Measurements from ENCODE around the gene HPCAL1. TPM values are rescaled to one million over a fixed set of nuclear protein-coding genes. Genes with fewer than 3 reads are reported as not detected.

Gene HPCAL1
- polyA plus RNA-seq, 1 donor = 48.5 TPM

DNA sequence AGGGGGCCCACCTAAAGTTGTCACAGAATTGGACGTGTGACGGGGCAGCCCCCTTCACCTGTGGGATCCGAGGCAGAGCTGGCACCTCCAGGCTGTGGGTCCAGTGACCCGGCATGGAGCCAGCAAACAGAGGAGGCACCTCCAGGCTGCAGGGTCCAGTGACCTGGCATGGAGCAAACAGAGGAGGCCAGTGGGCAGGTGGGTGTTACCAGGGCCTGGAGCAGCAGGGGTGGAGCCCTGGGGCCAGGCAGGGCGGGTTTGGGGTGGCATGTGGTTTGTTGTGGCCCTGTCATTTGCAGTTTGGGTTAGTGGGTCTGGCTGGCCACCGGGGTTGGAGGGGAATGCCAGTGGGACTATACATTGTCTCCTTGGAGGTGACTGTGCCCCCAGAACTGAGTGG lies 68.2 kb downstream of the HPCAL1 start:
- no peak for DNase-seq (ENCODE audit: low read depth)

- DNase-seq (ENCODE audit: low read depth) = no peak
Observed at GRCh38 chr2:10371441-10372196, 68.9 kb downstream of the HPCAL1 start.

DNA sequence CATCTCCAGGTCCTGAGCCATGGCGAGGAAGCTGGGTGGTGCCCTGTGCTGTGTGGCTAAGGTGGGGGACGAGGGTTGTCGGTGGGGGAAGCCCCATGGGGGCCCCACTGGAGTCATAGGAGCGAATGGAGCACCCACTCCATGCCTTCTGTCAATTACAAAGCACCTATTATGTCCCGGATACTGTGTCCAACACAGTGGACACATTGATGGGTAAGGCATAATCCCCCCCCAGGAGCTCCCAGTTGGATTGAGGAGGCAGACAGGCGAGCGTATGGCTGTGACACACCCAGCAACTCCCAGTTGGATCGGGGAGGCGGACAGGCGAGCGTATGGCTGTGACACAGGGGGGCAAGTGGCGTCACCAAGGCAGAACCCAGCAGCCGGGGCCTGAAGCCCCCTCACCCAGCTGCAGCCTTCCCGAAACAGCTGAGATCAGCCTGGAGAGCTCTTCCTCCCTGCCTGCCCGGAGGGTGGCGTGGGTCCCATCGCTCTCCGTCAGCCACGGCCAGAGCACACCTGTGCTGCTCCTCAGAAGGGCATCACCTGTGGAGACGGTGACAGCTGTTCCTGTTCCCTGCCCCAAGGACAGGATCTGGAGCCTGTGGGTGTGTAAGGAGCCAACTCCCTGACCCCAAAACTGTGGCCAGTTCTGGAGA lies 69.6 kb downstream of the HPCAL1 start:
- DNase-seq (ENCODE audit: low read depth) = no peak

- DNase-seq (ENCODE audit: low read depth) = no peak
Observed at GRCh38 chr2:10372862-10373240, 70.1 kb downstream of the HPCAL1 start.

- no peak for DNase-seq (ENCODE audit: low read depth)
Observed at GRCh38 chr2:10373931-10374330, 71.2 kb downstream of the HPCAL1 start.

DNA sequence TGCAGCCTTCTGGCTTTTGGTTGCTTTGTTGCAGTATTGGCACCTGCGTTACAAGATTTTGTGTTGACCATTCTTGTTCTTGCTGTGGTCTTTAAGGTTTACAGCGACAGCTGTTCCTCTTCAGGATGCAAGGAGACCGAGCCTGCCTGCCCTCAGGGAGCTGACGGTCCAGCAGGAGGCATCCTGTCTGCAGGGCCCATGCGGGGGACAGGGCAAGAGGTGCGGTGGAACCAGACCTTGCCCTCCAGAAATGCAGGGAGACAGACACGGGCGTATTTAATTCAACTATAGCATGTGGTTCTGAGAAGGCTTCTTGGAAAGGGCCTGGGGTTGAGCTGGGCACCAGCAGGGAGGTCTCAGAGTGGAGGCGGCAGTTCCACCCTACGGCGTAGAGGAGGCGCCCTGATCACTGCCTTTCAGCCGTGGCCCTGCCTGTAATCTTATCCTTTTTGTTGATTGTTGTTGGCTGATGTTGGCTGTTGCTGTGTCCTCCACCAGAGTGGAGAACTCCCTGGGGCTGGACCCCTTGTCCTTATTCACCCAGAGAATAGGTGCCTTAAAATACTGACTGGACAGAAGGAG lies 71.7 kb downstream of the HPCAL1 start:
- no peak for DNase-seq (ENCODE audit: low read depth)

- DNase-seq (ENCODE audit: low read depth) = no peak
Observed at GRCh38 chr2:10375570-10376281, 73.0 kb downstream of the HPCAL1 start.

DNA sequence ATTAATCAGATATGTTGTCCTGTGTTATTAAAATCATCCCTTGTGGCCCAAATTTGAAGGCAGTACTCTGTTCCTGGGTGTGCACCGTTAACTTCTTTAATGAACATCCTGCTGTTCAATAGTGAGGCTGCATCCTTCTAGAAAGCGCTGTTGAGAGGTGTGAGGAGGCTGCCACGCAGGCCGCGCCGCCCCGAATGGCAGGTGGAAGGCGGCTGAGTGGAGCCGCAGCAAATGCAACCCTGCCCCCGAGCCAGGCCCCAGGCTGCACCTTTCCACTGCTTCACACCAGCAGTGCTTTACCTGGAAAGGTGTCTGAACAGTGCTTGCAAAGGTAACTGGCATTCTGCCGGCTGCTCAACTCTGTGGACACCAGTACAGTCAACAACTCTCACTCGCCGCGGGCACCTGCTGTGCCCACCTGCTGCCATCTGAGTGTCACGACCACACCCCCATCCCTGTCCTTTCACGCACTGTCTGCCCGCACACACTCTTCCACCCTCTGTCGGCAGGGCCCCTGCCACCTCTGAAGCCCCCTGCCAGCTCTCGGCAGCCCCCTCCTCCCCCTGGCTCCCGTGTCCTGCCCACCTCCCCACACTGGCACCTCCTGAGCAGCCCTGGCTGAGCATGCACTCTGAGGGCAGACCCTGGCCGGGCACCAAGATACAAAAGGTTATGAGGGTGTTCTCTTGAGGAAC lies 74.5 kb downstream of the HPCAL1 start:
- DNase-seq (ENCODE audit: low read depth) = no peak

DNA sequence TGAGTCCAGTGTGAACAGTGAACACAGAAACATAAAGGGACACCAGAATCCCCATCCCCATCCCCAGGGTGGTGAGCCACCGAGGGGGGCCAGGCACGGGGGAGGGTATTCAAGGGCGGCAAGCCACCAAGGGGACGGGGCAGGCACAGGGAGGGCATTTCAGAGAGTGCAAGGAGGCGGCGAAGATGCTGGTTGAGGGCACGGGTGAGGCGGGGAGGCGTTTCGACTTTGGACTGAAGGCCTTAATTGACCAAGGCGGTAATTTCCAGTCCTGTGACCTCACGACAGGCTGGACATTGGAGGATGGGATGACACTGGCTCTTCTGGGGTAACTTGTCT lies 75.0 kb downstream of the HPCAL1 start:
- DNase-seq (ENCODE audit: low read depth) = no peak

DNA sequence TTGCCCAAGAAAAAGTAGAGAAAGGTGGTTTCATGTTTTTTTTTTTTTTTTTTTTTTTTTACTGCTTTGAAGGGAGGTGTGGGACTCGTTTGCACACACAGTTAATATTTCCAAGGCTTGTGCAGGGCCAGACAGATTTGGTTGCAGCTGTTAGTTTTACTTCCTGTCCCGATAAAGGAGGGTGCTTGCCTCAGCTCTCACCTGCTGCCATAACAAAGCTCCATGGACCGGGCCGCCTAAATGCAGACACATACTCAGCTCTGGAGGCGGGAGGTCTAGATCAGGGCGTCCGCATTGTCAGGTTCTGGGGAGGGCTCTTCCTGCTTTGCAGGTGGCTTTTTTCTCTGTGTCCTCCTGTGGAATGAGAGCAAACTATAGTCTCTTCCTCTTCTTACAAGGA lies 75.5 kb downstream of the HPCAL1 start:
- no peak for DNase-seq (ENCODE audit: low read depth)

GRCh38 chr2:10380048-10380926 lies 77.6 kb downstream of the HPCAL1 start:
- DNase-seq (ENCODE audit: low read depth) = no peak

- no peak for DNase-seq (ENCODE audit: low read depth)
Observed at GRCh38 chr2:10381997-10382353, 79.3 kb downstream of the HPCAL1 start.

DNA sequence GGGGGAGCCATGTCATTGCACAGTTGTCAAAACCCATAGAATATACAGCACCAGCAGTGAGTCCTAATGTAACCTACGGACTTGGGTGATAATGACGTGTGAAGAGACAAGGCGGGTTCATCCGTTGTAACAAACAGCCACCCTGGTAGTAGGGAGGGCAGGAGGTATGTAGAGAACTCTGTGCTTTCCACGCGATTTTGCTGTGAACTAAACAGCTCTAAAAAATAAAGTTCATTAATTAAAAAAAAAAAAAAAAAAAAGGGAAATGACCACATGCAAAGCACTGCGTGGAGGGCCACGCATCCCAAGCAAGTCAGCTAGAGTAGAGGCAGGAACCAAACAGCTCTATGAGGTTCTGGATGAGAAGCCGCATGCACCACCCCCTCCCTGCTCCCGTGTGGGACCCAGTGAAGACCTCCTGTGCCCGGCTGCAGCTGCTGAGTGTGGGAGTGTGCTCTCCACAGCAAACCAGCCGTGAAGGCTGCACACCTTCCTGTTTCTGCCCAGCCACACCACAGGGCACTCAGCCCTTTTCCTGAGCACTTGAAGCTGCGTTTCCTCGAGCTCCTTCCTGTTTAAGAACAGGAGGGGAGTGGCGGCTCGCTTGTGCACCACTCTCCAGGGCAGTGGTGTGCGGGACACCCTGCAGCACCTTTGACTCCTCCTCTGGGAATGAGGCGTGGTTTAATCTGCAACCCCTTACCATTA lies 79.8 kb downstream of the HPCAL1 start:
- DNase-seq (ENCODE audit: low read depth) = no peak

DNA sequence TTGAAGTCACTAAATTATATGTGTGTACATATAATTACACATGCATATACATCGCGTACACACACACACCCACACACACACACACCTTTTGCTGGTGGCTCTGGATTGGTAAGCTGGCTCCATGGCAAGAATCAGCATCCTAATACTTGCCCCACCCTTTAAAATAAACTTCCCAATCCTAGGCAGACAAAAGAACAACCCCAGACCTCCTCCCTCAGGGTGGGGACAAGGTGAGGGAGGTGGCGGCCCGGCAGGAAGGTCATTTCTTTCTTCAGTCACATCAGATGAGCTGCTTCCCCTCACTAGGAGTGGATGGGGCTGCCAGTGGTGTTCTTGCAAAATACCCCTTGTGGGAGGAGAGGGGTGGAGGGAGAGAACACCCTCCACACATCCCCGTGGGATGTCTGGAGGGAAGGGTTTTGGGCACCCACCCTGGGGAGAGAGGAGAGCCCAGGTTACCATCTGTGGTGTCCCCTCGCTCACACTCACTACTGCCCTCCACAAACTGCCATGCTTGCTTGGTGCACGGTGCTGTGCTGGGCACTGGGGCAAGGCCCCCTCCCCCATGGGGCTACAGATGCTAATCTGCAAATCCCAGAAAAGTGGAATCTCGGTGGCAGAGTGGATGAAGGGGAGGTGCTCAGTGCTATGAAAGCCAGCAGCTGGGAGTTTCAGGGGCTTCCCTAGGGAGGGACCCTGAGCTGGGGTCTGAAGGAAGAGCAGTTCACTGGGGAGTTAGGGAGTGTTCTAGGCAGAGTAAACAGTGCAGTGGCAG lies 81.4 kb downstream of the HPCAL1 start:
- DNase-seq (ENCODE audit: low read depth) = no peak

GRCh38 chr2:10385501-10385900 lies 82.8 kb downstream of the HPCAL1 start:
- DNase-seq (ENCODE audit: low read depth) = no peak

GRCh38 chr2:10385933-10386773 lies 83.4 kb downstream of the HPCAL1 start:
- DNase-seq (ENCODE audit: low read depth) = no peak

GRCh38 chr2:10387033-10387432 lies 84.3 kb downstream of the HPCAL1 start:
- no peak for DNase-seq (ENCODE audit: low read depth)

GRCh38 chr2:10388954-10389560 lies 86.4 kb downstream of the HPCAL1 start:
- no peak for DNase-seq (ENCODE audit: low read depth)
